ENCODE measurements around the gene IFI35. TPM values are rescaled to one million over a fixed set of nuclear protein-coding genes. Genes with fewer than 3 reads are reported as not detected.

Gene IFI35
- total and polyA plus RNA-seq, 9 of the 15 experiments (the other 6 are each of a cell fraction or from before 2014, with no cell fraction given), result 4.4 to 13.1 (median 10.2) TPM

DNA sequence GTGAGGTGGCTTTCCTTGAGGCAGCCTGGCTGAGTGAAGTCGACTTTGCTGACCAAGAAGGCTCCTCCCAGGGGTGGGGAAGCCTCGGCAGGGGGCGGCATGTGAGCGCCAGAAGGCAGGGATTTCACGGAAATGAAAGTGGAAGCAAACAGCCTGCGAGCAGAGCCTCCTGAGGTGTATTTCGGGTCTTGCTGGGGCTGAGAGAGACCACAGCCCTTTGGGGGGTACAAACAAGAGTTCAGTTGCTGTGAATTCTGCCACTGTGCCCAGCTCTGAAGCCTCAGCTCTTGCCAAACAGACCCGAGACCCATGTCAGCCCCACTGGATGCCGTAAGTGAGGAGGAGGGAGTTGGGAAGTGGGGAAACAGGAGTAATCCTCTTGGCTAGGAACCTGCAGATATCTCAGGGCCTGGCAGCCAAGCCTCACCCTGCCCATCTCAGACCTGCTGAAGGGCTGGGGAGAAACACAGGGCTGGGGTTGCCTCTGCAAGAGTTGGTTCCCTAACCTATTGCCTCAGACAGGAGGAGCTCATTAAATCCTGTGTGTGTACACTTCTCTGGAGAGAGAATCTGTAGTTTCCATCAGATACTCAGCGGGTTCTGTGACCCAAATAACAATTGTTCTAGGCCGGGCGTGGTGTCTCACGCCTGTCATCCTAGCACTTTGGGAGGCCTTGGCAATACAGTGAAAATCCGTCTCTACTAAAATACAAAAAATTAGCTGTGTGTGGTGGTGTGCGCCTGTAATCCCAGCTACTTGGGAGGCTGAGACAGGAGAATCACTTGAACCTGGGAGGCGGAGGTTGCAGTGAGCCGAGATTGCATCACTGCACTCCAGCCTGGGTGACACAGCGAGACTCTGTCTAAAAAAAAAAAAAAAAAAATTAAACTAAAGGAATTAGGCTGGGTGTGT is at the start of gene IFI35 (continued):
- peak; percentile 48 to 72; a peak in 2 of 4 replicates for TF ChIP-seq SIN3A (IDR thresholded peaks at IDR 0.05; ENCODE audit: borderline replicate concordance in 2 of 2, control insufficient read depth in 1 of 2, low read depth in 2 of 2, low read length in 2 of 2)
- TF ChIP-seq SREBF2 (CRISPR knock-in tag; IDR thresholded peaks at IDR 0.05), result no peak
- no peak for TF ChIP-seq KLF10 (CRISPR knock-in tag; IDR thresholded peaks at IDR 0.05)
- no peak for TF ChIP-seq ZFX (CRISPR knock-in tag; IDR thresholded peaks at IDR 0.05)
- TF ChIP-seq ZEB2 (IDR thresholded peaks at IDR 0.05), result no peak
- TF ChIP-seq SETDB1 (IDR thresholded peaks at IDR 0.05; ENCODE audit: low read length), result no peak
- no peak for TF ChIP-seq TCFL5 (CRISPR knock-in tag; conservative IDR thresholded peaks at IDR 0.05)
- no peak for TF ChIP-seq CREBBP (IDR thresholded peaks at IDR 0.05; ENCODE audit: low read depth, low read length)
- TF ChIP-seq TCF7 (IDR thresholded peaks at IDR 0.05; ENCODE audit: borderline replicate concordance), result peak; percentile 75; the same call in 1 of the 2 replicates
- TF ChIP-seq SUPT5H (IDR thresholded peaks at IDR 0.05), result peak; percentile 37; the same call in 1 of the 2 replicates
- no peak for TF ChIP-seq DNMT1 (IDR thresholded peaks at IDR 0.05)
- no peak for TF ChIP-seq ZNF217 (CRISPR knock-in tag; IDR thresholded peaks at IDR 0.05)
- TF ChIP-seq, protein P1, sequence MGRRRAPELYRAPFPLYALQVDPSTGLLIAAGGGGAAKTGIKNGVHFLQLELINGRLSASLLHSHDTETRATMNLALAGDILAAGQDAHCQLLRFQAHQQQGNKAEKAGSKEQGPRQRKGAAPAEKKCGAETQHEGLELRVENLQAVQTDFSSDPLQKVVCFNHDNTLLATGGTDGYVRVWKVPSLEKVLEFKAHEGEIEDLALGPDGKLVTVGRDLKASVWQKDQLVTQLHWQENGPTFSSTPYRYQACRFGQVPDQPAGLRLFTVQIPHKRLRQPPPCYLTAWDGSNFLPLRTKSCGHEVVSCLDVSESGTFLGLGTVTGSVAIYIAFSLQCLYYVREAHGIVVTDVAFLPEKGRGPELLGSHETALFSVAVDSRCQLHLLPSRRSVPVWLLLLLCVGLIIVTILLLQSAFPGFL (CRISPR knock-in tag; IDR thresholded peaks at IDR 0.05), result no peak
- peak; percentile 15; the same call in 1 of the 2 replicates for TF ChIP-seq ESRRA (IDR thresholded peaks at IDR 0.05; ENCODE audit: borderline replicate concordance, low read depth)
- TF ChIP-seq HDAC6 (IDR thresholded peaks at IDR 0.05; ENCODE audit: low read depth, low read length), result no peak
- TF ChIP-seq JUND (IDR thresholded peaks at IDR 0.05; ENCODE audit: borderline replicate concordance, low read depth, low read length), result no peak
- no peak; the same call in 2 of the 3 replicates for TF ChIP-seq JUND (tag; IDR thresholded peaks at IDR 0.05; ENCODE audit: borderline replicate concordance, low read depth, low read length)
- peak; percentile 9 for TF ChIP-seq SAP30 (IDR thresholded peaks at IDR 0.05; ENCODE audit: borderline replicate concordance, insufficient read depth, low read depth, low read length, poor library complexity, severe bottlenecking)
- no peak for TF ChIP-seq RNF2 (IDR thresholded peaks at IDR 0.05)
- no peak for TF ChIP-seq POLR2AphosphoS2 (IDR thresholded peaks at IDR 0.05; ENCODE audit: low read length)
- TF ChIP-seq POLR3G (IDR thresholded peaks at IDR 0.05; ENCODE audit: extremely low read depth, insufficient read length, insufficient replicate concordance), result no peak
- TF ChIP-seq LCOR (CRISPR knock-in tag; IDR thresholded peaks at IDR 0.05), result no peak
- peak; percentile 44; the same call in 1 of the 2 replicates for TF ChIP-seq MTA3 (IDR thresholded peaks at IDR 0.05; ENCODE audit: borderline replicate concordance)
- TF ChIP-seq RFX7 (CRISPR knock-in tag; IDR thresholded peaks at IDR 0.05), result no peak
- TF ChIP-seq, protein P2, sequence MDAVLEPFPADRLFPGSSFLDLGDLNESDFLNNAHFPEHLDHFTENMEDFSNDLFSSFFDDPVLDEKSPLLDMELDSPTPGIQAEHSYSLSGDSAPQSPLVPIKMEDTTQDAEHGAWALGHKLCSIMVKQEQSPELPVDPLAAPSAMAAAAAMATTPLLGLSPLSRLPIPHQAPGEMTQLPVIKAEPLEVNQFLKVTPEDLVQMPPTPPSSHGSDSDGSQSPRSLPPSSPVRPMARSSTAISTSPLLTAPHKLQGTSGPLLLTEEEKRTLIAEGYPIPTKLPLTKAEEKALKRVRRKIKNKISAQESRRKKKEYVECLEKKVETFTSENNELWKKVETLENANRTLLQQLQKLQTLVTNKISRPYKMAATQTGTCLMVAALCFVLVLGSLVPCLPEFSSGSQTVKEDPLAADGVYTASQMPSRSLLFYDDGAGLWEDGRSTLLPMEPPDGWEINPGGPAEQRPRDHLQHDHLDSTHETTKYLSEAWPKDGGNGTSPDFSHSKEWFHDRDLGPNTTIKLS (IDR thresholded peaks at IDR 0.05; ENCODE audit: borderline replicate concordance, low read depth), result peak; percentile 38; the same call in 1 of the 2 replicates
